GM12878 (cell line): ENCODE measurements around the gene OSTC. TPM values are rescaled to one million over a fixed set of nuclear protein-coding genes. Genes with fewer than 3 reads are reported as not detected.

Experiments
- ATAC-seq: fragments of 200-7000 bp; cut with Tn5 transposase; 3 replicates; pipeline ENCODE4 v1.9.1; 2020; ENCODE audit warnings: mild to moderate bottlenecking, moderate library complexity
- BruUV-seq: library from RNA; stranded (reverse); fragments of 400-500 nt; replicated peaks from 2 replicates; lab custom pipeline; 2021; lab: Mats Ljungman, UMichigan
- CTCF ChIA-PET: fragments of 300-600 bp; sonication (Branson Sonifier 250); formaldehyde crosslinking; extraction: SDS; loops from one replicate; lab custom pipeline; 2021; ENCODE audit warnings: inconsistent platforms; lab: Yijun Ruan, JAX
- POLR2A ChIA-PET: fragments of 350-600 bp; formaldehyde crosslinking; extraction: SDS; loops from one replicate; lab custom pipeline; 2021; ENCODE audit warnings: inconsistent platforms; lab: Charles Lee
- RAD21 ChIA-PET: fragments of 300-600 bp; sonication (Branson Sonifier 250); formaldehyde crosslinking; loops from one replicate; lab custom pipeline; 2023; ENCODE audit warnings: antibody characterized with exemption; ENCODE audit not compliant: unreplicated experiment; lab: Charles Lee
- SMC1A ChIA-PET: fragments of 300-600 bp; sonication (Branson Sonifier 250); formaldehyde crosslinking; loops from one replicate; lab custom pipeline; 2023; ENCODE audit not compliant: unreplicated experiment, uncharacterized antibody; lab: Charles Lee
- DNase-seq: peaks from one replicate; pipeline ENCODE4 v3.0.0-alpha.2; 2011; ENCODE audit warnings: low read depth, low spot score
- FAIRE-seq: peaks from 3 replicates; lab custom pipeline; 2011; peaks lifted over from hg19 to GRCh38; lab: Jason Lieb, UNC
- H2AFZ ChIP-seq: 2 replicates; pipeline ENCODE4 v1.6.0; 2011; ENCODE audit warnings: low read depth, low read length, control low read depth; ENCODE audit not compliant: control insufficient read depth
- H3K27ac ChIP-seq: 2 replicates; pipeline ENCODE4 v1.5.1; 2011; ENCODE audit warnings: control low read depth; ENCODE audit not compliant: control insufficient read depth, insufficient read depth
- H3K27me3 ChIP-seq, 2 experiments: replicated peaks in 1 of 2; 2 replicates each; pipeline versions ENCODE4 v1.6.0 to v1.6.1; 2011; ENCODE audit warnings: low read length in 1 of 2; ENCODE audit not compliant: control insufficient read depth in 2 of 2, insufficient read depth in 2 of 2
- H3K36me3 ChIP-seq, 2 experiments: 2 replicates each; pipeline ENCODE4 v1.5.1; 2011; ENCODE audit warnings: low read length in 1 of 2; ENCODE audit not compliant: control insufficient read depth in 2 of 2, insufficient read depth in 2 of 2
- H3K4me1 ChIP-seq: 2 replicates; pipeline ENCODE4 v1.6.1; 2011; ENCODE audit warnings: mild to moderate bottlenecking, low read length, moderate library complexity, mixed read lengths; ENCODE audit not compliant: control insufficient read depth, insufficient read depth
- H3K4me2 ChIP-seq: 2 replicates; pipeline ENCODE4 v1.6.0; 2011; ENCODE audit warnings: control low read depth; ENCODE audit not compliant: control insufficient read depth, insufficient read depth
- H3K4me3 ChIP-seq: fragments of 200-600 bp; sonication (generic); 2 replicates; pipeline ENCODE4 v1.5.1; 2016
- H3K79me2 ChIP-seq: 2 replicates; pipeline ENCODE4 v1.6.0; 2011; ENCODE audit warnings: low read length; ENCODE audit not compliant: control insufficient read depth, insufficient read depth
- H3K9ac ChIP-seq: 2 replicates; pipeline ENCODE4 v1.8.0; 2011; ENCODE audit warnings: low read length, control low read depth, mixed read lengths; ENCODE audit not compliant: control insufficient read depth, insufficient read depth
- H3K9me3 ChIP-seq: replicated peaks from 3 replicates; pipeline ENCODE4 v1.5.1; 2011; ENCODE audit warnings: mild to moderate bottlenecking, low read length; ENCODE audit not compliant: control insufficient read depth, insufficient read depth
- H4K20me1 ChIP-seq: 2 replicates; pipeline ENCODE4 v1.6.0; 2011; ENCODE audit not compliant: control insufficient read depth, insufficient read depth
- ASH2L ChIP-seq: fragments of 300-600, 200-600 bp; sonication (generic); IDR thresholded peaks from 2 replicates; pipeline ENCODE4 v1.6.1; 2017; ENCODE audit warnings: low read depth, mild to moderate bottlenecking, borderline replicate concordance
- DPF2 ChIP-seq: fragments of 450-650 bp; IDR thresholded peaks from 2 replicates; pipeline ENCODE4 v1.6.1; 2017; ENCODE audit warnings: mild to moderate bottlenecking
- E4F1 ChIP-seq: fragments of 450-650 bp; IDR thresholded peaks from 2 replicates; pipeline ENCODE4 v1.6.1; 2018; ENCODE audit warnings: borderline replicate concordance, mild to moderate bottlenecking; ENCODE audit not compliant: partially characterized antibody
- GATAD2B ChIP-seq: fragments of 450-650 bp; conservative IDR thresholded peaks from 2 replicates; pipeline ENCODE4 v1.6.1; 2017; ENCODE audit warnings: low read depth, mild to moderate bottlenecking, moderate library complexity
- IRF5 ChIP-seq: fragments of 450-650 bp; IDR thresholded peaks from 2 replicates; pipeline ENCODE4 v1.6.1; 2017; ENCODE audit warnings: borderline replicate concordance
- KDM1A ChIP-seq: fragments of 200-600 bp; sonication (generic); IDR thresholded peaks from 2 replicates; pipeline ENCODE4 v1.6.1; 2016; ENCODE audit warnings: borderline replicate concordance
- MEF2A ChIP-seq: IDR thresholded peaks from 2 replicates; pipeline ENCODE4 v1.6.1; 2011; ENCODE audit warnings: low read depth, mild to moderate bottlenecking, low read length, moderate library complexity; ENCODE audit not compliant: insufficient read depth
- MLLT1 ChIP-seq: fragments of 450-650 bp; IDR thresholded peaks from 2 replicates; pipeline ENCODE4 v1.6.1; 2016; ENCODE audit warnings: mild to moderate bottlenecking
- POU2F2 ChIP-seq: IDR thresholded peaks from 3 replicates; pipeline ENCODE4 v1.6.1; 2011; ENCODE audit warnings: low read depth, mild to moderate bottlenecking, low read length, borderline replicate concordance
- SRF ChIP-seq, 2 experiments: IDR thresholded peaks; 2 replicates each; pipeline ENCODE4 v1.6.1; 2011; ENCODE audit warnings: low read depth in 2 of 2, low read length in 2 of 2, mild to moderate bottlenecking in 1 of 2, moderate library complexity in 1 of 2
- TARDBP ChIP-seq: IDR thresholded peaks from 2 replicates; pipeline ENCODE4 v1.6.1; 2016; ENCODE audit warnings: borderline replicate concordance
- USF2 ChIP-seq: IDR thresholded peaks from 2 replicates; pipeline ENCODE4 v1.6.1; 2011; ENCODE audit warnings: low read depth, low read length, improper control_type of control experiment, borderline replicate concordance
- ZBTB4 ChIP-seq: fragments of 450-650 bp; formaldehyde crosslinking; IDR thresholded peaks from 2 replicates; pipeline ENCODE4 v1.4.0; 2022; ENCODE audit warnings: mild to moderate bottlenecking, moderate library complexity
- ZNF274 ChIP-seq: IDR thresholded peaks from one replicate; pipeline ENCODE4 v1.8.0; 2011; ENCODE audit not compliant: insufficient read length, insufficient read depth
- WGBS: methylation state at CpG from one replicate; pipeline ENCODE4 v1.1.6; 2016; ENCODE audit warnings: low lambda C conversion rate; ENCODE audit not compliant: insufficient replicate concordance, insufficient coverage; ENCODE audit errors: missing lambda C conversion rate; 5-methylcytosine and 5-hydroxymethylcytosine counted together
- in situ Hi-C: fragments of 300-500 bp; cut with MboI; formaldehyde crosslinking; loops from 9 replicates; pipeline ENCODE4 v1.14.3; 2018; ENCODE audit warnings: mixed read lengths
- intact Hi-C: fragments of 100-400 bp; cut with micrococcal nuclease; formaldehyde crosslinking; loops from one replicate; pipeline ENCODE4 v1.14.2; 2022; ENCODE audit not compliant: unreplicated experiment
- polyA plus RNA-seq, 11 experiments: library from polyadenylated mRNA; depleted of rRNA in 4 of 11; unstranded in 6 of 11; stranded (reverse) in 5 of 11; fragments of >200 nt; fragmentation: Nextera tagmentation in 4 of 11; fragmentation: Illumina TruSeq in 1 of 11; extraction: Ambion mirVana in 4 of 11; extraction: Trizol in 1 of 11; gene quantifications; 1 replicate in 1 of 11; 2 replicates in 10 of 11; pipeline versions ENCODE4 v1.2.1 to v1.2.3, GENCODE V29; 2011 to 2016; ENCODE audit warnings: inconsistent platforms in 2 of 11, missing spikeins in 2 of 11, low read depth in 1 of 11
- total RNA-seq, 4 experiments: library from RNA; depleted of rRNA in 3 of 4; stranded (reverse); fragments of >200 nt in 3 of 4; fragmentation: Illumina TruSeq in 1 of 4; extraction: Trizol in 1 of 4; gene quantifications; 2 replicates each; pipeline versions ENCODE4 v1.2.1 to v1.2.3, GENCODE V29; 2013 to 2021

Gene OSTC
- total and polyA plus RNA-seq, 10 of the 15 experiments (the other 5 are each of a cell fraction or from before 2014, with no cell fraction given): 106 to 681 (median 181) TPM

GRCh38 chr4:108693211-108693610 is 42.8 kb downstream of the OSTC start (continued):
- TF ChIP-seq E4F1 (no peak), IRF5 (no peak), GATAD2B (no peak), DPF2 (no peak), KDM1A (no peak), MEF2A (no peak), TARDBP (no peak), ASH2L (no peak)

GRCh38 chr4:108693819-108694218 is 43.4 kb downstream of the OSTC start:
- ATAC-seq (no peak), FAIRE-seq (no peak), DNase-seq (no peak)
- no peak overlapping the region for H3K4me2 ChIP-seq
- no peaks in the 10 kb centered on the region for H3K27me3 ChIP-seq
- no peaks in the 10 kb centered on the region for H3K9me3 ChIP-seq
- H3K79me2 ChIP-seq: no peaks in the 10 kb centered on the region
- no peak overlapping the region for H3K4me3 ChIP-seq
- SMC1A ChIA-PET: interaction anchor here (0.8 kb wide), 1 partner anchor 12 kb away, joined by 3 read pairs; no protein-coding TSS in a partner anchor
- CTCF ChIA-PET: interaction anchor here (1.1 kb wide), 1 partner anchor 403 kb away, joined by 3 read pairs; no protein-coding TSS in a partner anchor
- RAD21 ChIA-PET: no interaction called here
- intact Hi-C loops (no loop called here), in situ Hi-C loops (no loop called here)
- H3K27ac ChIP-seq: no peak overlapping the region
- H2AFZ ChIP-seq: no peak overlapping the region
- 65% methylated on average over 3 of the region's 3 CpGs for WGBS
- H3K36me3 ChIP-seq: no peaks in the 10 kb centered on the region
- no peak overlapping the region for H3K9ac ChIP-seq
- BruUV-seq: no TSS peak
- no peaks in the 10 kb centered on the region for H4K20me1 ChIP-seq
- H3K4me1 ChIP-seq: no peaks in the 10 kb centered on the region
- POLR2A ChIA-PET: no interaction called here
- TF ChIP-seq ZNF274: no peak
- TF ChIP-seq SRF (IDR thresholded peaks at IDR 0.05; ENCODE audit: low read depth in 2 of 2, low read length in 2 of 2): no peak
- no peak for TF ChIP-seq POU2F2
- no peak for TF ChIP-seq MLLT1
- TF ChIP-seq ZBTB4 (CRISPR knock-in tag): no peak
- TF ChIP-seq USF2: no peak
